Measurements from ENCODE around the gene DDAH1. TPM values are rescaled to one million over a fixed set of nuclear protein-coding genes. Genes with fewer than 3 reads are reported as not detected.
A peak's percentile ranks its signal among the peaks of the same experiment; 100 is the strongest.

The DDAH1 gene
- total and polyA plus RNA-seq, 12 donors = 2.4 to 84.5 (median 58.4) TPM

GRCh38 chr1:85453640-85454194 is 11.2 kb downstream of the DDAH1 start:
- Histone ChIP-seq H3K4me1 (replicated peaks in 1 of 2) (peaks cover 9 to 18% of the 10 kb centered on the region in 2 donors), H3K36me3 (replicated peaks in 1 of 2) (no peaks in the 10 kb centered on the region), H3K27me3 (no peaks in the 10 kb centered on the region), H3K9me3 (replicated peaks in 1 of 3) (no peaks in the 10 kb centered on the region), H3K27ac (peak overlapping the region in 3 of 5 donors; percentile 11 to 78 (median 28)), H3K4me3 (no peak overlapping the region)
- TF ChIP-seq CTCF (IDR thresholded peaks at IDR 0.05) (no peak), POLR2A (IDR thresholded peaks at IDR 0.05) (no peak)
- DNase-seq = no peak
- WGBS, 4 donors = 79 to 95% (median 92%) methylated on average over 2 of the region's 2 CpGs
- intact Hi-C loops (cut with DNase I) = no loop called here

GRCh38 chr1:85452948-85453347 is 12.0 kb downstream of the DDAH1 start:
- TF ChIP-seq CTCF (IDR thresholded peaks at IDR 0.05) (no peak), POLR2A (IDR thresholded peaks at IDR 0.05) (no peak)
- H3K4me3 ChIP-seq = no peak overlapping the region
- no peaks in the 10 kb centered on the region for H3K9me3 ChIP-seq (replicated peaks in 1 of 3)
- DNase-seq = no peak
- WGBS, 4 donors = 68 to 77% (median 74%) methylated on average over 2 of the region's 2 CpGs
- intact Hi-C loops (cut with DNase I) = no loop called here
- H3K27me3 ChIP-seq = no peaks in the 10 kb centered on the region
- H3K36me3 ChIP-seq (replicated peaks in 1 of 2) = no peaks in the 10 kb centered on the region
- H3K4me1 ChIP-seq (replicated peaks in 1 of 2) = peaks cover 9 to 15% of the 10 kb centered on the region in 2 donors
- peak overlapping the region in 3 of 5 donors; percentile 11 to 78 (median 28) for H3K27ac ChIP-seq

- WGBS, 4 donors = 81 to 98% (median 88%) methylated on average over 2 of the region's 2 CpGs
- Histone ChIP-seq H3K36me3 (replicated peaks in 1 of 2) (no peaks in the 10 kb centered on the region), H3K27ac (no peak overlapping the region), H3K27me3 (no peaks in the 10 kb centered on the region), H3K4me1 (replicated peaks in 1 of 2) (peaks cover 9 to 20% of the 10 kb centered on the region in 2 donors), H3K9me3 (replicated peaks in 1 of 3) (no peaks in the 10 kb centered on the region), H3K4me3 (no peak overlapping the region)
- intact Hi-C loops (cut with DNase I) = no loop called here
- no peak for DNase-seq
- TF ChIP-seq CTCF (IDR thresholded peaks at IDR 0.05) = no peak
- no peak for TF ChIP-seq POLR2A (IDR thresholded peaks at IDR 0.05)
Observed at GRCh38 chr1:85451236-85451830, 13.6 kb downstream of the DDAH1 start.

- Histone ChIP-seq H3K27ac (no peak overlapping the region), H3K9me3 (replicated peaks in 1 of 3) (no peaks in the 10 kb centered on the region), H3K4me3 (no peak overlapping the region), H3K36me3 (replicated peaks in 1 of 2) (no peaks in the 10 kb centered on the region), H3K27me3 (no peaks in the 10 kb centered on the region), H3K4me1 (replicated peaks in 1 of 2) (peaks cover 9 to 20% of the 10 kb centered on the region in 2 donors)
- 93 to 100% (median 97%) methylated on average over 2 of the region's 2 CpGs for WGBS, 4 donors
- no peak for DNase-seq
- TF ChIP-seq CTCF (IDR thresholded peaks at IDR 0.05) = no peak
- TF ChIP-seq POLR2A (IDR thresholded peaks at IDR 0.05) = no peak
- intact Hi-C loops (cut with DNase I) = no loop called here
Observed at GRCh38 chr1:85450832-85451231, 14.1 kb downstream of the DDAH1 start.
